ENCODE data around the gene TLR1.
A peak's percentile ranks its signal among the peaks of the same experiment; 100 is the strongest.
"Not testable (repeated sequence)": the region's sequence is repeated elsewhere in the genome, so short reads cannot be mapped to it uniquely, and the experiment has no call there.

Gene TLR1

DNA sequence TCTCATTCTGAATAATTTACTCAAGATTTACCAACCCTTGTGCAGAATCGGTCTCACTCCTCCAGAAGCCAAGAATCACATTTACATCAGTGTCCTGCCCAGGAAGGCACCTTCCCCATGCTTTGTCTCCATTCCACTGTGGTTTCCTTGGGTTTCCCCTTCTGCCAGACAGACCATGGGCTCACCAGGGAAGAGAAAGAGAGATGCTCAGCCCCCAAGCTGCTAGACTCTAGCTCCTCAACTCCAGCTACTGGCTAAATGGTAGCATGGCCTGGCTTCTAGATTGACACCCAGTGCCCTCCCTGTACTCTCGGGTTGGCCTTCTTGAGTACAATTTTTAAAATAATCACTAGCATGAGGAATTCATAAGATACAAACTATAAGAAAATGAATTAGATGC is 34.7 kb downstream of the TLR1 start:
- WGBS (ENCODE audit: insufficient coverage) = 88% methylated on average over 1 of the region's 2 CpGs
- peaks cover 2 to 8% (median 4%) of the 10 kb centered on the region in 4 experiments for H3K4me1 ChIP-seq (ENCODE audit: control extremely low read depth in 1 of 4, control insufficient read depth in 4 of 4, insufficient read depth in 4 of 4, low read length in 3 of 4)
- CTCF ChIA-PET = interaction anchor here (0.6 to 5.4 kb wide), 6 partner anchors 10 to 97 kb away, joined by 3 to 37 read pairs (median 4); partner anchors contain the start of genes FAM114A1 and TLR10

GRCh38 chr4:38769441-38769840 is 35.1 kb downstream of the TLR1 start:
- WGBS (ENCODE audit: insufficient coverage) = no CpG with 5 or more reads among the region's 2 CpGs
- H3K4me1 ChIP-seq (ENCODE audit: control extremely low read depth in 1 of 4, control insufficient read depth in 4 of 4, insufficient read depth in 4 of 4, low read length in 3 of 4) = peaks cover 2 to 8% (median 4%) of the 10 kb centered on the region in 4 experiments
- H3K27me3 ChIP-seq (replicated peaks in 2 of 5; ENCODE audit: control insufficient read depth in 4 of 5, insufficient read depth in 5 of 5, low read length in 4 of 5) = no peaks in the 10 kb centered on the region
- H3K4me3 ChIP-seq (ENCODE audit: control insufficient read depth in 1 of 7, extremely low read depth in 1 of 7, insufficient read depth in 4 of 7, low read depth in 2 of 7, low read length in 6 of 7) = no peak overlapping the region
- DNase-seq = no peak
- H3K27ac ChIP-seq (ENCODE audit: insufficient read depth in 1 of 2, low read depth in 1 of 2, low read length in 2 of 2, poor library complexity in 1 of 2, severe bottlenecking in 2 of 2) = no peak overlapping the region
- ChIA-PET CTCF (interaction anchor here (0.6 to 5.4 kb wide), 5 partner anchors 11 to 98 kb away, joined by 3 to 37 read pairs (median 4); partner anchors contain the start of genes FAM114A1 and TLR10), POLR2A (no interaction called here)
- peaks cover 0 to 2% (median 0%) of the 10 kb centered on the region in 5 experiments for H3K9me3 ChIP-seq (ENCODE audit: control extremely low read depth in 1 of 5, control insufficient read depth in 4 of 5, insufficient read depth in 2 of 5, low read depth in 1 of 5, low read length in 4 of 5)
- no peaks in the 10 kb centered on the region for H3K36me3 ChIP-seq (ENCODE audit: control insufficient read depth in 4 of 4, insufficient read depth in 4 of 4, low read length in 3 of 4)

More for the DNA sequence above, 34.7 kb downstream of the TLR1 start:
- peak in 1 of 3 donors; percentile 31 for DNase-seq
- POLR2A ChIA-PET = no interaction called here
- Histone ChIP-seq H3K27me3 (replicated peaks in 2 of 5; ENCODE audit: control insufficient read depth in 4 of 5, insufficient read depth in 5 of 5, low read length in 4 of 5) (no peaks in the 10 kb centered on the region), H3K36me3 (ENCODE audit: control insufficient read depth in 4 of 4, insufficient read depth in 4 of 4, low read length in 3 of 4) (no peaks in the 10 kb centered on the region), H3K9me3 (ENCODE audit: control extremely low read depth in 1 of 5, control insufficient read depth in 4 of 5, insufficient read depth in 2 of 5, low read depth in 1 of 5, low read length in 4 of 5) (peaks cover 0 to 4% (median 3%) of the 10 kb centered on the region in 5 experiments), H3K27ac (ENCODE audit: insufficient read depth in 1 of 2, low read depth in 1 of 2, low read length in 2 of 2, poor library complexity in 1 of 2, severe bottlenecking in 2 of 2) (no peak overlapping the region), H3K4me3 (ENCODE audit: control insufficient read depth in 1 of 7, extremely low read depth in 1 of 7, insufficient read depth in 4 of 7, low read depth in 2 of 7, low read length in 6 of 7) (no peak overlapping the region)

- Histone ChIP-seq H3K9me3 (ENCODE audit: control extremely low read depth in 1 of 5, control insufficient read depth in 4 of 5, insufficient read depth in 2 of 5, low read depth in 1 of 5, low read length in 4 of 5) (no peaks in the 10 kb centered on the region), H3K4me3 (ENCODE audit: control insufficient read depth in 1 of 7, extremely low read depth in 1 of 7, insufficient read depth in 4 of 7, low read depth in 2 of 7, low read length in 6 of 7) (no peak overlapping the region), H3K36me3 (ENCODE audit: control insufficient read depth in 4 of 4, insufficient read depth in 4 of 4, low read length in 3 of 4) (no peaks in the 10 kb centered on the region), H3K27me3 (replicated peaks in 2 of 5; ENCODE audit: control insufficient read depth in 4 of 5, insufficient read depth in 5 of 5, low read length in 4 of 5) (no peaks in the 10 kb centered on the region), H3K4me1 (ENCODE audit: control extremely low read depth in 1 of 4, control insufficient read depth in 4 of 4, insufficient read depth in 4 of 4, low read length in 3 of 4) (peaks cover 2 to 8% (median 4%) of the 10 kb centered on the region in 4 experiments), H3K27ac (ENCODE audit: insufficient read depth in 1 of 2, low read depth in 1 of 2, low read length in 2 of 2, poor library complexity in 1 of 2, severe bottlenecking in 2 of 2) (no peak overlapping the region)
- CTCF ChIA-PET = interaction anchor here (1.6 to 5.4 kb wide), 3 partner anchors 10 to 92 kb away, joined by 4 to 37 read pairs (median 26); partner anchors contain the start of gene TLR10
- peak in 2 of 3 donors; percentile 53 to 62 for DNase-seq
- POLR2A ChIA-PET = no interaction called here
- 45% methylated on average over 3 of the region's 5 CpGs for WGBS (ENCODE audit: insufficient coverage)
Measured at GRCh38 chr4:38768968-38769394, 35.6 kb downstream of the TLR1 start.

DNA sequence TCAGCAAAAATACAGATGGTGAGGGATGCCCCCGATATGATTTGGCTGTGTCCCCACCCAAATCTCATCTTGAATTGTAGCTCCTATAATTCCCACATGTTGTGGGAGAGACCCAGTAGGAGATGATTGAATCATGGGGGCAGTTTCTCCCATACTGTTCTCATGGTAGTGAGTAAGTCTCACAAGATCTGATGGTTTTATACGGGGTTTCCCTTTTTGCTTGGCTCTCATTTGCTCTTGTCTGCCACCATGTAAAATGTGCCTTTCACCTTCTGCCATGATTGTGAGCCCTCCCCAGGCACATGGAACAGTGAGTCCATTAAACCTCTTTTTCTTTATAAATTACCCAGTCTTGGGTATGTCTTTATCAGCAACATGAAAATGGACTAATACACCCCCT is 37.7 kb downstream of the TLR1 start:
- H3K36me3 ChIP-seq (ENCODE audit: control insufficient read depth in 4 of 4, insufficient read depth in 4 of 4, low read length in 3 of 4); H3K9me3 ChIP-seq (ENCODE audit: control extremely low read depth in 1 of 5, control insufficient read depth in 4 of 5, insufficient read depth in 2 of 5, low read depth in 1 of 5, low read length in 4 of 5); POLR2A ChIA-PET; H3K27me3 ChIP-seq (replicated peaks in 2 of 5; ENCODE audit: control insufficient read depth in 4 of 5, insufficient read depth in 5 of 5, low read length in 4 of 5); DNase-seq; H3K4me3 ChIP-seq (ENCODE audit: control insufficient read depth in 1 of 7, extremely low read depth in 1 of 7, insufficient read depth in 4 of 7, low read depth in 2 of 7, low read length in 6 of 7); H3K27ac ChIP-seq (ENCODE audit: insufficient read depth in 1 of 2, low read depth in 1 of 2, low read length in 2 of 2, poor library complexity in 1 of 2, severe bottlenecking in 2 of 2): not testable (repeated sequence)
- CTCF ChIA-PET = interaction anchor here (12.1 kb wide), 1 partner anchor 17 kb away, joined by 220 read pairs; the partner anchor contains the start of gene TLR10
- WGBS (ENCODE audit: insufficient coverage) = no CpG with 5 or more reads among the region's 2 CpGs
- H3K4me1 ChIP-seq (ENCODE audit: control extremely low read depth in 1 of 4, control insufficient read depth in 4 of 4, insufficient read depth in 4 of 4, low read length in 3 of 4) = peaks cover 7 to 14% (median 12%) of the 10 kb centered on the region in 4 experiments

DNA sequence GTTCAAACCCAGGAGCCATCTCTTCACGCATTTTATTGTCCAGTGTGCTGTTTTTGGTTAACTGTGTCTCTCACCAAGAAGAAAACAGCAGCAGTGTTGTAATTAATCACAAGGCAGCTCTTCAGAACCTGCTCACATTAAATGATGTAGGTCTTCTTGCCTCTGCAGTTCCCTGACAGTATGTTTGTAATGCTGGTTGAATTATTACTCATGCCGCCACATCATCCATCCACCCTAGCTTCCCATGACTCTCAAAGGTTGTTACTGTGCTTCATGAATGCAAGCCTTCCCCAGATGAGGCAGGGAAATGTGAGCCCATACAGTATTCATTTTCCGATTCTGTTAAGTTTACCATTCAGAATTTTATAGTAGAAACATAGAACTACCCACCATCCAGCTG is 39.2 kb downstream of the TLR1 start:
- no peaks in the 10 kb centered on the region for H3K36me3 ChIP-seq (ENCODE audit: control insufficient read depth in 4 of 4, insufficient read depth in 4 of 4, low read length in 3 of 4)
- POLR2A ChIA-PET = no interaction called here
- CTCF ChIA-PET = interaction anchor here (0.9 to 12.1 kb wide), 3 partner anchors 18 to 83 kb away, joined by 3 to 220 read pairs (median 5); partner anchors contain the start of gene TLR10

DNA sequence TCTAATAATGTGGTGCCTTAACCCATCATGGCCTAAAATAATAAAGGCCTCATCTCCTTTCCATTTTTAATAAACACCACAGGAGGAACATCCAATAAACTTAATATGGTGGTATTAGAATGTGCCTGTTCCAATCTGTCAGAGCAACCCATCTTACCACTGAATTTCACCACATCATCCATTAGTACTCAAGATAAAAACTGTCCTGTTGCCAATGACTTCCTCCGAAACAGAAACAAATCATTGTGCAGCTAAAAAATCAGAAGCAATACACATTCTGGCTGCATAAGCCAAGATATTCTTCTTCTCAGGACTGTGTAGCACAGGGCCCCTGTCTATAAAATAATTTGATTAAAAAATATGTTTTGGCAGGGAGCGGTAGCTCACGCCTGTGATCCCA is 40.3 kb downstream of the TLR1 start:
- WGBS (ENCODE audit: insufficient coverage) = 92% methylated on average over 2 of the region's 3 CpGs
- peaks cover 21 to 33% (median 22%) of the 10 kb centered on the region in 4 experiments for H3K4me1 ChIP-seq (ENCODE audit: control extremely low read depth in 1 of 4, control insufficient read depth in 4 of 4, insufficient read depth in 4 of 4, low read length in 3 of 4)
- H3K4me3 ChIP-seq (ENCODE audit: control insufficient read depth in 1 of 7, extremely low read depth in 1 of 7, insufficient read depth in 4 of 7, low read depth in 2 of 7, low read length in 6 of 7) = no peak overlapping the region
- CTCF ChIA-PET = interaction anchor here (0.7 to 12.1 kb wide), 5 partner anchors 19 to 110 kb away, joined by 3 to 220 read pairs (median 6); partner anchors contain the start of genes TLR1 and TLR10
- peak in 2 of 3 donors; percentile 51 to 56 for DNase-seq
- no peaks in the 10 kb centered on the region for H3K27me3 ChIP-seq (replicated peaks in 2 of 5; ENCODE audit: control insufficient read depth in 4 of 5, insufficient read depth in 5 of 5, low read length in 4 of 5)
- no peaks in the 10 kb centered on the region for H3K9me3 ChIP-seq (ENCODE audit: control extremely low read depth in 1 of 5, control insufficient read depth in 4 of 5, insufficient read depth in 2 of 5, low read depth in 1 of 5, low read length in 4 of 5)
- H3K27ac ChIP-seq (ENCODE audit: insufficient read depth in 1 of 2, low read depth in 1 of 2, low read length in 2 of 2, poor library complexity in 1 of 2, severe bottlenecking in 2 of 2) = no peak overlapping the region
- POLR2A ChIA-PET = interaction anchor here (0.6 kb wide), 1 partner anchor 29 kb away, joined by 3 read pairs; no protein-coding TSS in a partner anchor
- H3K36me3 ChIP-seq (ENCODE audit: control insufficient read depth in 4 of 4, insufficient read depth in 4 of 4, low read length in 3 of 4) = no peaks in the 10 kb centered on the region

More for the DNA sequence above, 39.2 kb downstream of the TLR1 start:
- no peaks in the 10 kb centered on the region for H3K9me3 ChIP-seq (ENCODE audit: control extremely low read depth in 1 of 5, control insufficient read depth in 4 of 5, insufficient read depth in 2 of 5, low read depth in 1 of 5, low read length in 4 of 5)
- peaks cover 16 to 25% (median 24%) of the 10 kb centered on the region in 4 experiments for H3K4me1 ChIP-seq (ENCODE audit: control extremely low read depth in 1 of 4, control insufficient read depth in 4 of 4, insufficient read depth in 4 of 4, low read length in 3 of 4)
- H3K27ac ChIP-seq (ENCODE audit: insufficient read depth in 1 of 2, low read depth in 1 of 2, low read length in 2 of 2, poor library complexity in 1 of 2, severe bottlenecking in 2 of 2) = no peak overlapping the region
- no peaks in the 10 kb centered on the region for H3K27me3 ChIP-seq (replicated peaks in 2 of 5; ENCODE audit: control insufficient read depth in 4 of 5, insufficient read depth in 5 of 5, low read length in 4 of 5)
- 78% methylated on average over 1 of the region's 3 CpGs for WGBS (ENCODE audit: insufficient coverage)
- H3K4me3 ChIP-seq (ENCODE audit: control insufficient read depth in 1 of 7, extremely low read depth in 1 of 7, insufficient read depth in 4 of 7, low read depth in 2 of 7, low read length in 6 of 7) = no peak overlapping the region
- DNase-seq = no peak

- H3K27ac ChIP-seq (ENCODE audit: insufficient read depth in 1 of 2, low read depth in 1 of 2, low read length in 2 of 2, poor library complexity in 1 of 2, severe bottlenecking in 2 of 2) = no peak overlapping the region
- ChIA-PET CTCF (interaction anchor here (1.0 to 12.1 kb wide), 7 partner anchors 13 to 105 kb away, joined by 3 to 220 read pairs (median 19); partner anchors contain the start of genes FAM114A1, TLR1 and TLR10), POLR2A (no interaction called here)
- no peaks in the 10 kb centered on the region for H3K36me3 ChIP-seq (ENCODE audit: control insufficient read depth in 4 of 4, insufficient read depth in 4 of 4, low read length in 3 of 4)
- H3K4me3 ChIP-seq (ENCODE audit: control insufficient read depth in 1 of 7, extremely low read depth in 1 of 7, insufficient read depth in 4 of 7, low read depth in 2 of 7, low read length in 6 of 7) = no peak overlapping the region
- WGBS (ENCODE audit: insufficient coverage) = 96% methylated on average over 11 of the region's 14 CpGs
- no peaks in the 10 kb centered on the region for H3K9me3 ChIP-seq (ENCODE audit: control extremely low read depth in 1 of 5, control insufficient read depth in 4 of 5, insufficient read depth in 2 of 5, low read depth in 1 of 5, low read length in 4 of 5)
- H3K27me3 ChIP-seq (replicated peaks in 2 of 5; ENCODE audit: control insufficient read depth in 4 of 5, insufficient read depth in 5 of 5, low read length in 4 of 5) = no peaks in the 10 kb centered on the region
- H3K4me1 ChIP-seq (ENCODE audit: control extremely low read depth in 1 of 4, control insufficient read depth in 4 of 4, insufficient read depth in 4 of 4, low read length in 3 of 4) = peaks cover 18 to 43% (median 21%) of the 10 kb centered on the region in 4 experiments
- no peak for DNase-seq
Measured at GRCh38 chr4:38762560-38762959, 42.0 kb downstream of the TLR1 start.
